ENCODE measurements around the gene SLC22A13. TPM values are rescaled to one million over a fixed set of nuclear protein-coding genes. Genes with fewer than 3 reads are reported as not detected.
"Not testable (repeated sequence)": the region's sequence is repeated elsewhere in the genome, so short reads cannot be mapped to it uniquely, and the experiment has no call there.

SLC22A13 gene
- polyA plus RNA-seq, 4 donors, result 0.15 to 0.18 TPM; not detected in 2

- Histone ChIP-seq H3K4me1 (ENCODE audit: control insufficient read depth in 3 of 3, insufficient read depth in 2 of 3, low read depth in 1 of 3, low read length in 2 of 3) (no peaks in the 10 kb centered on the region), H3K4me3 (ENCODE audit: low read depth in 1 of 3, low read length in 3 of 3) (no peak overlapping the region), H3K27ac (ENCODE audit: low read depth in 1 of 3, low read length in 2 of 3) (no peak overlapping the region), H3K27me3 (ENCODE audit: control insufficient read depth in 3 of 3, insufficient read depth in 3 of 3, low read length in 3 of 3) (no peaks in the 10 kb centered on the region), H3K36me3 (ENCODE audit: control insufficient read depth in 3 of 3, insufficient read depth in 2 of 3, low read depth in 1 of 3, low read length in 3 of 3) (peaks cover 0 to 23% (median 0%) of the 10 kb centered on the region in 3 donors), H3K9me3 (ENCODE audit: control insufficient read depth in 2 of 2, insufficient read depth in 1 of 2, low read depth in 1 of 2, low read length in 1 of 2) (no peaks in the 10 kb centered on the region)
- FAIRE-seq (no peak), DNase-seq (no peak)
- WGBS, 3 donors, result 91 to 97% (median 94%) methylated on average over 5 of the region's 5 CpGs
Measured at GRCh38 chr3:38278841-38279240, 13.2 kb downstream of the SLC22A13 start.

- peaks cover 0 to 3% of the 10 kb centered on the region in 2 donors for H3K9me3 ChIP-seq (ENCODE audit: control insufficient read depth in 2 of 2, insufficient read depth in 1 of 2, low read depth in 1 of 2, low read length in 1 of 2)
- no peak within 1 kb of the TSS for H3K27ac ChIP-seq (ENCODE audit: low read depth in 1 of 3, low read length in 2 of 3)
- no peaks in the 10 kb centered on the region for H3K27me3 ChIP-seq (ENCODE audit: control insufficient read depth in 3 of 3, insufficient read depth in 3 of 3, low read length in 3 of 3)
- WGBS, 3 donors, result 88 to 94% (median 89%) methylated on average over 14 of the region's 14 CpGs
- H3K4me1 ChIP-seq (ENCODE audit: control insufficient read depth in 3 of 3, insufficient read depth in 2 of 3, low read depth in 1 of 3, low read length in 2 of 3), result no peaks in the 10 kb centered on the region
- FAIRE-seq (no peak), DNase-seq (no peak)
- no peak within 1 kb of the TSS for H3K4me3 ChIP-seq (ENCODE audit: low read depth in 1 of 3, low read length in 3 of 3)
- H3K36me3 ChIP-seq (ENCODE audit: control insufficient read depth in 3 of 3, insufficient read depth in 2 of 3, low read depth in 1 of 3, low read length in 3 of 3), result peaks cover 0 to 4% (median 0%) of the 10 kb centered on the region in 3 donors
Measured at GRCh38 chr3:38281895-38282686, 16.5 kb downstream of the SLC22A13 start, which contains the start of gene SLC22A14. SLC22A14 (plus strand) TSS chr3:38282294; CDS start chr3:38306027, 23,733 bp downstream.

GRCh38 chr3:38283810-38284755, 18.5 kb downstream of the SLC22A13 start:
- Histone ChIP-seq H3K27ac (ENCODE audit: low read depth in 1 of 3, low read length in 2 of 3) (no peak overlapping the region), H3K36me3 (ENCODE audit: control insufficient read depth in 3 of 3, insufficient read depth in 2 of 3, low read depth in 1 of 3, low read length in 3 of 3) (no peaks in the 10 kb centered on the region), H3K27me3 (ENCODE audit: control insufficient read depth in 3 of 3, insufficient read depth in 3 of 3, low read length in 3 of 3) (no peaks in the 10 kb centered on the region), H3K9me3 (ENCODE audit: control insufficient read depth in 2 of 2, insufficient read depth in 1 of 2, low read depth in 1 of 2, low read length in 1 of 2) (peaks cover 0 to 3% of the 10 kb centered on the region in 2 donors), H3K4me3 (ENCODE audit: low read depth in 1 of 3, low read length in 3 of 3) (no peak overlapping the region), H3K4me1 (ENCODE audit: control insufficient read depth in 3 of 3, insufficient read depth in 2 of 3, low read depth in 1 of 3, low read length in 2 of 3) (no peaks in the 10 kb centered on the region)
- DNase-seq (no peak), FAIRE-seq (no peak)
- 87 to 92% (median 91%) methylated on average over 16 of the region's 16 CpGs for WGBS, 3 donors

GRCh38 chr3:38284756-38285150, 19.1 kb downstream of the SLC22A13 start:
- no peak for DNase-seq
- Histone ChIP-seq H3K27ac (ENCODE audit: low read depth in 1 of 3, low read length in 2 of 3) (no peak overlapping the region), H3K27me3 (ENCODE audit: control insufficient read depth in 3 of 3, insufficient read depth in 3 of 3, low read length in 3 of 3) (no peaks in the 10 kb centered on the region), H3K4me1 (ENCODE audit: control insufficient read depth in 3 of 3, insufficient read depth in 2 of 3, low read depth in 1 of 3, low read length in 2 of 3) (no peaks in the 10 kb centered on the region), H3K36me3 (ENCODE audit: control insufficient read depth in 3 of 3, insufficient read depth in 2 of 3, low read depth in 1 of 3, low read length in 3 of 3) (no peaks in the 10 kb centered on the region), H3K9me3 (ENCODE audit: control insufficient read depth in 2 of 2, insufficient read depth in 1 of 2, low read depth in 1 of 2, low read length in 1 of 2) (peaks cover 0 to 3% of the 10 kb centered on the region in 2 donors), H3K4me3 (ENCODE audit: low read depth in 1 of 3, low read length in 3 of 3) (no peak overlapping the region)
- WGBS, 3 donors, result 77 to 91% (median 84%) methylated on average over 6 of the region's 6 CpGs
- FAIRE-seq, result no peak

- DNase-seq; H3K9me3 ChIP-seq (ENCODE audit: control insufficient read depth in 2 of 2, insufficient read depth in 1 of 2, low read depth in 1 of 2, low read length in 1 of 2); H3K36me3 ChIP-seq (ENCODE audit: control insufficient read depth in 3 of 3, insufficient read depth in 2 of 3, low read depth in 1 of 3, low read length in 3 of 3); FAIRE-seq; H3K4me3 ChIP-seq (ENCODE audit: low read depth in 1 of 3, low read length in 3 of 3); H3K4me1 ChIP-seq (ENCODE audit: control insufficient read depth in 3 of 3, insufficient read depth in 2 of 3, low read depth in 1 of 3, low read length in 2 of 3); H3K27ac ChIP-seq (ENCODE audit: low read depth in 1 of 3, low read length in 2 of 3); H3K27me3 ChIP-seq (ENCODE audit: control insufficient read depth in 3 of 3, insufficient read depth in 3 of 3, low read length in 3 of 3): not testable (repeated sequence)
- 92 to 93% (median 93%) methylated on average over 16 of the region's 16 CpGs for WGBS, 3 donors
Measured at GRCh38 chr3:38289286-38290217, 23.9 kb downstream of the SLC22A13 start.

- FAIRE-seq; H3K36me3 ChIP-seq (ENCODE audit: control insufficient read depth in 3 of 3, insufficient read depth in 2 of 3, low read depth in 1 of 3, low read length in 3 of 3); H3K27ac ChIP-seq (ENCODE audit: low read depth in 1 of 3, low read length in 2 of 3); H3K9me3 ChIP-seq (ENCODE audit: control insufficient read depth in 2 of 2, insufficient read depth in 1 of 2, low read depth in 1 of 2, low read length in 1 of 2); H3K27me3 ChIP-seq (ENCODE audit: control insufficient read depth in 3 of 3, insufficient read depth in 3 of 3, low read length in 3 of 3); DNase-seq; H3K4me1 ChIP-seq (ENCODE audit: control insufficient read depth in 3 of 3, insufficient read depth in 2 of 3, low read depth in 1 of 3, low read length in 2 of 3); H3K4me3 ChIP-seq (ENCODE audit: low read depth in 1 of 3, low read length in 3 of 3): not testable (repeated sequence)
- 77 to 88% (median 85%) methylated on average over 4 of the region's 4 CpGs for WGBS, 3 donors
Measured at GRCh38 chr3:38297053-38297452, 31.4 kb downstream of the SLC22A13 start.

- FAIRE-seq (no peak), DNase-seq (no peak)
- H3K36me3 ChIP-seq (ENCODE audit: control insufficient read depth in 3 of 3, insufficient read depth in 2 of 3, low read depth in 1 of 3, low read length in 3 of 3), result no peaks in the 10 kb centered on the region
- no peaks in the 10 kb centered on the region for H3K4me1 ChIP-seq (ENCODE audit: control insufficient read depth in 3 of 3, insufficient read depth in 2 of 3, low read depth in 1 of 3, low read length in 2 of 3)
- H3K27ac ChIP-seq (ENCODE audit: low read depth in 1 of 3, low read length in 2 of 3), result no peak overlapping the region
- no peak overlapping the region for H3K4me3 ChIP-seq (ENCODE audit: low read depth in 1 of 3, low read length in 3 of 3)
- H3K9me3 ChIP-seq (ENCODE audit: control insufficient read depth in 2 of 2, insufficient read depth in 1 of 2, low read depth in 1 of 2, low read length in 1 of 2), result no peaks in the 10 kb centered on the region
- H3K27me3 ChIP-seq (ENCODE audit: control insufficient read depth in 3 of 3, insufficient read depth in 3 of 3, low read length in 3 of 3), result no peaks in the 10 kb centered on the region
Measured at GRCh38 chr3:38297537-38297936, 31.9 kb downstream of the SLC22A13 start.
